Measurements from ENCODE around the gene XRCC3.

DNA sequence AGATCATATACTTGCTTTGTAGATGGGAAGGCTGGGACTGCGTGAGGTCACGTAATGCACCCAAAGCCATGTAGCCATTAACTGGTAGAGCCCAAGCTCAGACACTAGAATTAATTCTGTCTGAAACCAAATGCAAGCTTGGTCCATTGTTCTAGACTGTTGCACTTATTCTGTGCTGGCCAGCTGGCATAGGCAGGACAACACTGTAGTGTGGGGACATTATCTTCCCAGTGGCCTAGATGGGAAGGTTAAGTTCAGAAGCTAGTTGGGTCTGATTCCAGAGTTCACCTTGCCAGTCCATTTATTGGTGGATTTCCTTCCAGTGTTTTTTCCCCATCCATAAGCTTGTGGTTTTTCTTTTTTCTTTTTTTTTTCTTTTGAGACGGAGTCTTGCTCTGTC, 47.1 kb downstream of the XRCC3 start:
- TF ChIP-seq ELF4 (IDR thresholded peaks at IDR 0.05) (no peak), FOXM1 (IDR thresholded peaks at IDR 0.05; ENCODE audit: borderline replicate concordance) (no peak), SUZ12 (IDR thresholded peaks at IDR 0.05) (no peak), TARDBP (IDR thresholded peaks at IDR 0.05) (no peak), SP1 (IDR thresholded peaks at IDR 0.05) (no peak), FOXA1 (IDR thresholded peaks at IDR 0.05) (no peak), HDGF (IDR thresholded peaks at IDR 0.05; ENCODE audit: borderline replicate concordance) (no peak), BHLHE40 (IDR thresholded peaks at IDR 0.05; ENCODE audit: borderline replicate concordance) (no peak), ARNT (IDR thresholded peaks at IDR 0.05) (no peak), LEF1 (IDR thresholded peaks at IDR 0.05; ENCODE audit: borderline replicate concordance) (no peak), FOXK2 (IDR thresholded peaks at IDR 0.05) (no peak)
- TF ChIP-seq, protein P1, sequence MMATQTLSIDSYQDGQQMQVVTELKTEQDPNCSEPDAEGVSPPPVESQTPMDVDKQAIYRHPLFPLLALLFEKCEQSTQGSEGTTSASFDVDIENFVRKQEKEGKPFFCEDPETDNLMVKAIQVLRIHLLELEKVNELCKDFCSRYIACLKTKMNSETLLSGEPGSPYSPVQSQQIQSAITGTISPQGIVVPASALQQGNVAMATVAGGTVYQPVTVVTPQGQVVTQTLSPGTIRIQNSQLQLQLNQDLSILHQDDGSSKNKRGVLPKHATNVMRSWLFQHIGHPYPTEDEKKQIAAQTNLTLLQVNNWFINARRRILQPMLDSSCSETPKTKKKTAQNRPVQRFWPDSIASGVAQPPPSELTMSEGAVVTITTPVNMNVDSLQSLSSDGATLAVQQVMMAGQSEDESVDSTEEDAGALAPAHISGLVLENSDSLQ (IDR thresholded peaks at IDR 0.05), result no peak
